A673 (cell line): Measurements from ENCODE around the gene PLD1. TPM values are rescaled to one million over a fixed set of nuclear protein-coding genes. Genes with fewer than 3 reads are reported as not detected.

Source experiments
- BruUV-seq: library from RNA; stranded (reverse); fragments of 400-500 nt; replicated peaks from 2 replicates; lab custom pipeline; 2021; lab: Mats Ljungman, UMichigan
- CTCF ChIA-PET: fragments of 300-600 bp; sonication (Branson Sonifier 250); formaldehyde crosslinking; loops from one replicate; lab custom pipeline; 2022; ENCODE audit warnings: antibody characterized with exemption; lab: Charles Lee
- POLR2A ChIA-PET: fragments of 300-600 bp; sonication (Branson Sonifier 250); formaldehyde crosslinking; loops from one replicate; lab custom pipeline; 2022; ENCODE audit warnings: antibody characterized with exemption; ENCODE audit not compliant: low non-redundant PET; lab: Charles Lee
- DNase-seq: peaks from one replicate; pipeline ENCODE4 v3.0.0-alpha.2; 2015; ENCODE audit warnings: low spot score
- H3K27ac ChIP-seq: fragments of 200-600 bp; sonication (generic); 2 replicates; pipeline ENCODE4 v1.5.1; 2016; ENCODE audit warnings: mixed run types, low read depth, mild to moderate bottlenecking, mixed read lengths, antibody characterized with exemption, low read length; ENCODE audit not compliant: poor library complexity, severe bottlenecking
- H3K27me3 ChIP-seq: fragments of 200-600 bp; sonication (generic); replicated peaks from 2 replicates; pipeline ENCODE4 v1.6.1; 2017; ENCODE audit warnings: mixed run types, low read depth, mild to moderate bottlenecking, mixed read lengths, antibody characterized with exemption, low read length; ENCODE audit not compliant: insufficient read depth, poor library complexity
- H3K36me3 ChIP-seq: fragments of 200-600 bp; sonication (generic); 2 replicates; pipeline ENCODE4 v1.6.1; 2016; ENCODE audit warnings: mixed run types, mild to moderate bottlenecking, mixed read lengths, antibody characterized with exemption, low read length; ENCODE audit not compliant: insufficient read depth, poor library complexity, severe bottlenecking
- H3K4me1 ChIP-seq: fragments of 200-600 bp; sonication (generic); 2 replicates; pipeline ENCODE4 v1.6.1; 2017; ENCODE audit warnings: mixed run types, mild to moderate bottlenecking, mixed read lengths, antibody characterized with exemption, low read length; ENCODE audit not compliant: insufficient read depth, poor library complexity, severe bottlenecking
- H3K4me3 ChIP-seq: fragments of 200-600 bp; sonication (generic); 2 replicates; pipeline ENCODE4 v1.5.1; 2016; ENCODE audit warnings: low read depth, mixed run types, mild to moderate bottlenecking, mixed read lengths, low read length; ENCODE audit not compliant: poor library complexity, severe bottlenecking
- H3K9me3 ChIP-seq: fragments of 200-600 bp; sonication (generic); 2 replicates; pipeline ENCODE4 v1.6.1; 2016; ENCODE audit warnings: mixed run types, low read depth, mild to moderate bottlenecking, mixed read lengths, antibody characterized with exemption, low read length; ENCODE audit not compliant: poor library complexity, severe bottlenecking
- CTCF ChIP-seq: fragments of 300-800, 200-600 bp; sonication (generic); conservative IDR thresholded peaks from 2 replicates; pipeline ENCODE4 v1.5.1; 2017; ENCODE audit warnings: low read depth, mild to moderate bottlenecking, antibody characterized with exemption, low read length, moderate library complexity, mixed read lengths
- EZH2 ChIP-seq: fragments of 200-600 bp; sonication (generic); IDR thresholded peaks from 2 replicates; pipeline ENCODE4 v1.6.1; 2017; ENCODE audit warnings: borderline replicate concordance, low read depth, mild to moderate bottlenecking, mixed read lengths, antibody characterized with exemption, low read length; ENCODE audit not compliant: poor library complexity, severe bottlenecking
- intact Hi-C: fragments of 100-400 bp; cut with micrococcal nuclease; formaldehyde crosslinking; loops from one replicate; pipeline ENCODE4 v1.10.0; 2022; ENCODE audit not compliant: unreplicated experiment
- total RNA-seq: library from RNA; stranded (reverse); gene quantifications from 2 replicates; pipeline ENCODE4 v1.2.3, GENCODE V29; 2021

Gene PLD1
- total RNA-seq, 1 experiment from 2014 or later: 3.2 TPM

GRCh38 chr3:171788546-171789351 lies 21.5 kb downstream of the PLD1 start:
- peak; percentile 60 for DNase-seq
- H3K9me3 ChIP-seq: no peaks in the 10 kb centered on the region
- ChIA-PET CTCF (interaction anchor here (0.6 to 1.1 kb wide), 3 partner anchors 16 to 688 kb away, joined by 3 to 4 read pairs (median 4); no protein-coding TSS in a partner anchor), POLR2A (no interaction called here)
- no TSS peak for BruUV-seq
- TF ChIP-seq CTCF (peak; percentile 37; the same call in 1 of the 2 replicates), EZH2 (no peak)
- peak overlapping the region; percentile 60 for H3K27ac ChIP-seq
- no peaks in the 10 kb centered on the region for H3K36me3 ChIP-seq
- peaks cover 36% of the 10 kb centered on the region for H3K4me1 ChIP-seq
- intact Hi-C loops: no loop called here
- no peaks in the 10 kb centered on the region for H3K27me3 ChIP-seq
- H3K4me3 ChIP-seq: no peak overlapping the region

- Histone ChIP-seq H3K9me3 (no peaks in the 10 kb centered on the region), H3K36me3 (no peaks in the 10 kb centered on the region), H3K4me3 (no peak overlapping the region), H3K27me3 (no peaks in the 10 kb centered on the region), H3K27ac (no peak overlapping the region), H3K4me1 (peaks cover 36% of the 10 kb centered on the region)
- TF ChIP-seq EZH2 (no peak), CTCF (no peak)
- ChIA-PET CTCF (no interaction called here), POLR2A (no interaction called here)
- no peak for DNase-seq
- BruUV-seq: no TSS peak
- intact Hi-C loops: no loop called here
Observed at GRCh38 chr3:171786997-171787396, 23.3 kb downstream of the PLD1 start.

- intact Hi-C loops: no loop called here
- H3K36me3 ChIP-seq: no peaks in the 10 kb centered on the region
- POLR2A ChIA-PET: no interaction called here
- H3K9me3 ChIP-seq: no peaks in the 10 kb centered on the region
- BruUV-seq: no TSS peak
- no peak overlapping the region for H3K27ac ChIP-seq
- H3K27me3 ChIP-seq: no peaks in the 10 kb centered on the region
- H3K4me3 ChIP-seq: no peak overlapping the region
- CTCF ChIA-PET: no interaction called here
- peaks cover 20% of the 10 kb centered on the region for H3K4me1 ChIP-seq
- TF ChIP-seq EZH2: no peak
- DNase-seq: no peak
Observed at GRCh38 chr3:171784937-171785336, 25.3 kb downstream of the PLD1 start.
